Mesenchymal stem cell (in vitro differentiated cells and primary cell): Measurements from ENCODE around the gene CEP192.

Experiments used
- DNase-seq: peaks from one replicate; pipeline ENCODE4 v3.0.0-alpha.2; 2013
- H2AFZ ChIP-seq: one replicate; pipeline ENCODE4 v1.6.1; 2013; ENCODE audit warnings: low read depth, mild to moderate bottlenecking, control low read depth, inconsistent platforms, low read length, moderate library complexity
- H2AK5ac ChIP-seq: 2 replicates; pipeline ENCODE4 v1.6.1; 2013; ENCODE audit warnings: low read length, moderate library complexity, mild to moderate bottlenecking, inconsistent platforms; ENCODE audit not compliant: severe bottlenecking
- H2BK120ac ChIP-seq: one replicate; pipeline ENCODE4 v1.6.1; 2013; ENCODE audit warnings: low read depth, mild to moderate bottlenecking, inconsistent platforms, low read length, moderate library complexity
- H2BK12ac ChIP-seq, 2 experiments: one replicate each; pipeline ENCODE4 v1.6.1; 2013; ENCODE audit warnings: inconsistent platforms in 2 of 2, low read length in 2 of 2, mild to moderate bottlenecking in 2 of 2, moderate library complexity in 2 of 2, control low read depth in 1 of 2
- H2BK15ac ChIP-seq: one replicate; pipeline ENCODE4 v1.6.1; 2013; ENCODE audit warnings: mild to moderate bottlenecking, low read depth, inconsistent platforms; ENCODE audit not compliant: poor library complexity, severe bottlenecking
- H2BK5ac ChIP-seq: 2 replicates; pipeline ENCODE4 v1.6.1; 2013; ENCODE audit warnings: low read depth, mild to moderate bottlenecking, low read length, control low read depth, inconsistent platforms; ENCODE audit not compliant: poor library complexity, severe bottlenecking
- H3K14ac ChIP-seq, 2 experiments: one replicate each; pipeline ENCODE4 v1.6.1; 2013; ENCODE audit warnings: inconsistent platforms in 2 of 2, low read length in 2 of 2, control low read depth in 1 of 2, mild to moderate bottlenecking in 1 of 2, moderate library complexity in 1 of 2
- H3K18ac ChIP-seq, 2 experiments: one replicate each; pipeline ENCODE4 v1.6.1; 2013; ENCODE audit warnings: inconsistent platforms in 2 of 2, low read length in 2 of 2, control low read depth in 1 of 2, low read depth in 1 of 2, mild to moderate bottlenecking in 1 of 2
- H3K23ac ChIP-seq, 2 experiments: one replicate each; pipeline ENCODE4 v1.6.1; 2013; ENCODE audit warnings: inconsistent platforms in 2 of 2, low read length in 2 of 2, mild to moderate bottlenecking in 2 of 2, moderate library complexity in 2 of 2, control low read depth in 1 of 2
- H3K27ac ChIP-seq: 2 replicates; pipeline ENCODE4 v1.5.1; 2013; ENCODE audit warnings: mild to moderate bottlenecking, moderate library complexity, low read length, control low read depth, inconsistent platforms; ENCODE audit not compliant: poor library complexity, severe bottlenecking
- H3K27me3 ChIP-seq, 2 experiments: 2 replicates each; pipeline versions ENCODE4 v1.6.1 to v1.7.0; 2013; ENCODE audit warnings: low read length in 2 of 2, mild to moderate bottlenecking in 2 of 2, moderate library complexity in 2 of 2, control low read depth in 1 of 2, inconsistent platforms in 1 of 2; ENCODE audit not compliant: control insufficient read depth in 1 of 2, insufficient read depth in 1 of 2
- H3K36me3 ChIP-seq, 2 experiments: 2 replicates each; pipeline versions ENCODE4 v1.6.1 to v1.7.0; 2013; ENCODE audit warnings: low read length in 2 of 2, control low read depth in 1 of 2, inconsistent platforms in 1 of 2, low read depth in 1 of 2, mild to moderate bottlenecking in 1 of 2; ENCODE audit not compliant: insufficient read depth in 2 of 2, control insufficient read depth in 1 of 2
- H3K4ac ChIP-seq, 2 experiments: one replicate each; pipeline ENCODE4 v1.6.1; 2013; ENCODE audit warnings: inconsistent platforms in 2 of 2, low read length in 2 of 2, mild to moderate bottlenecking in 2 of 2, moderate library complexity in 2 of 2, control low read depth in 1 of 2, low read depth in 1 of 2
- H3K4me1 ChIP-seq: 2 replicates; pipeline ENCODE4 v1.6.1; 2013; ENCODE audit warnings: low read depth, low read length, control low read depth; ENCODE audit not compliant: control insufficient read depth, insufficient read depth
- H3K4me2 ChIP-seq: 2 replicates; pipeline ENCODE4 v1.6.1; 2013; ENCODE audit warnings: low read length, mild to moderate bottlenecking, inconsistent platforms; ENCODE audit not compliant: poor library complexity, severe bottlenecking
- H3K4me3 ChIP-seq, 2 experiments: 2 replicates each; pipeline versions ENCODE4 v1.5.1 to v1.7.0; 2013; ENCODE audit warnings: low read length in 2 of 2, mild to moderate bottlenecking in 2 of 2, control low read depth in 1 of 2, low read depth in 1 of 2; ENCODE audit not compliant: insufficient read depth in 1 of 2
- H3K79me1 ChIP-seq: replicated peaks from 2 replicates; pipeline ENCODE4 v1.6.1; 2013; ENCODE audit warnings: mild to moderate bottlenecking, control low read depth, low read length, inconsistent platforms; ENCODE audit not compliant: poor library complexity, severe bottlenecking
- H3K9ac ChIP-seq: 2 replicates; pipeline ENCODE4 v1.7.0; 2013; ENCODE audit warnings: mild to moderate bottlenecking, low read length, moderate library complexity
- H3K9me3 ChIP-seq: 2 replicates; pipeline ENCODE4 v1.7.0; 2013; ENCODE audit warnings: mild to moderate bottlenecking, low read length; ENCODE audit not compliant: control insufficient read depth
- H4K8ac ChIP-seq: one replicate; pipeline ENCODE4 v1.6.1; 2013; ENCODE audit warnings: inconsistent platforms, mild to moderate bottlenecking, low read length, moderate library complexity
- H4K91ac ChIP-seq: one replicate; pipeline ENCODE4 v1.6.1; 2013; ENCODE audit warnings: mild to moderate bottlenecking, low read length, inconsistent platforms
- WGBS: methylation state at CpG from one replicate; pipeline ENCODE4 v1.1.7; 2013; ENCODE audit warnings: mixed read lengths; 5-methylcytosine and 5-hydroxymethylcytosine counted together

Gene CEP192

DNA sequence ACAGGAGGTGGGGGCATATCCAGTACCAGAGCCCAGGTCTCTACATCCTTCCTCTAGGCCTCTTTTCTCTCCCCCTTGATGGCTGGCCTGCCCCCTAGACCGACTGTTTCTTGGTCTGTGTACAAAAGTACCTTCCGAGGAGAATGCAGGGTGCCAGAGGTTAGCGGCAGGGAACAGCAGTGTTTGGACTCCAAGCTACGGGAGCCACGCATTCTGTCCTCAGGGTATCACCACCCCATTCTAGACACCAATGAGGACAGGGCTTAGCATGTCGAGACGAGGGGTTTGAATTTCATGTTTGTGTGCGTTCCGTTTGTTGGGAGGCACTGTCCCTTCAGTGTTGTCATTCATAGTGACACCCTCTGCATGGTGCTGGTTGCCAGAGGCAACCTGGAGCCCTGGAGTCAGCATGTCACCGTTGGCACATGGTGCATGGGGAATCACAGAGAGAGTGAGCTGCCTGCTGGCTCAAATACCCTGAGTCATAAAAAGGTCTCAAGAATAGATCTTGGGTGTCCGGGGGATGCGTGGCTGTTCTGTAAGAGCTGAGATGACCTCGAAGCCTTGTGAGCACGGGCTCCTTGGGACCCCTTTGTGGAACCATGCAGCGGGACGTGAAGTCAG is 170.2 kb downstream of the CEP192 start:
- Histone ChIP-seq H2BK120ac (no peak overlapping the region), H4K91ac (no peak overlapping the region)

DNA sequence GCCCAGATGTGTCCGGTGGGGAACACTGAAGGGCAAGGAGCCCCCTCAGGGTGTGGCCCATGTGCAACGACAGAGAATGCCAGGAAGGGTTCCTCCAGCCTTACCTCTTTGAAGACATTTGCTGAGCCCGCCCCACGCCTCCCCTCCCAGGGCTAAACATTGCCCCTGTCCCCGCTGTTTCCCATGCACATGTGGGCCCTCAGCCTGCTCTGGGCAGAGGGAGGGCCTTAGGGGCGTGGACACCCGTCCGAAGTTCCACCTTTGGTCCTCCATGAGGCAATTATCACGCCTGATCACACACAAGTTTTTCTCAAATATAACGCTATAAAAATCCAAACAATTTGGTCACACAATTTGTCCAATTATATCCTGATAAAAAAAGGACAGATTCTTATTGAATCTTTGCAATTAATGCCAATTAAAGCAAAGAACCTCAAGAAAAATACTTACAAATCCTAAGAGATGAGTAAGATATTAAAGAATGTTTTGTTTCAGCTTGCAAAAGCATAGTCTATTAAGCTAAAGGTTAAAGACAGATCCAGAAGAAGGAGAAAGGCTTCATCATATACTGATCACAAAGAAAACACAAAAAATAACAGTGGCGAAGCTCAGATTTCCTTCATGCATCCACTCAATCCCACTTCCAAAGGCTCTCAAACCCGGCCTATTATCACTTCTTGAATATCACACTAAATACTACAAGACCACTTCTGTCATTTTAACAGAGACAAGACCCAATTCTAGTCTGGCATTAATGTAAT is 172.2 kb downstream of the CEP192 start:
- Histone ChIP-seq H3K4ac (no peak overlapping the region), H3K27me3 (peaks cover 0 to 5% of the 10 kb centered on the region in 2 experiments), H4K8ac (no peak overlapping the region), H3K36me3 (no peaks in the 10 kb centered on the region), H3K4me3 (no peak overlapping the region), H2AFZ (no peak overlapping the region), H3K18ac (no peak overlapping the region), H3K4me2 (no peak overlapping the region), H3K9ac (no peak overlapping the region), H3K27ac (no peak overlapping the region), H3K79me1 (no peaks in the 10 kb centered on the region), H3K9me3 (no peaks in the 10 kb centered on the region), H3K4me1 (peaks cover 2% of the 10 kb centered on the region), H4K91ac (no peak overlapping the region), H2BK15ac (no peak overlapping the region), H2BK12ac (no peak overlapping the region), H2BK120ac (no peak overlapping the region), H2BK5ac (no peak overlapping the region), H2AK5ac (no peak overlapping the region), H3K23ac (no peak overlapping the region), H3K14ac (no peak overlapping the region)
- DNase-seq = no peak
- 86% methylated on average over 12 of the region's 12 CpGs for WGBS

More for the DNA sequence above, 170.2 kb downstream of the CEP192 start:
- no peak overlapping the region for H3K4me2 ChIP-seq
- peaks cover 2% of the 10 kb centered on the region for H3K4me1 ChIP-seq
- no peak overlapping the region for H2AFZ ChIP-seq
- peaks cover 15% of the 10 kb centered on the region for H3K9me3 ChIP-seq
- no peaks in the 10 kb centered on the region for H3K36me3 ChIP-seq
- DNase-seq = no peak
- no peak overlapping the region for H3K23ac ChIP-seq
- no peak overlapping the region for H2BK5ac ChIP-seq
- H3K14ac ChIP-seq = no peak overlapping the region
- H4K8ac ChIP-seq = no peak overlapping the region
- no peak overlapping the region for H2AK5ac ChIP-seq
- H3K27me3 ChIP-seq = peaks cover 0 to 2% of the 10 kb centered on the region in 2 experiments
- no peak overlapping the region for H3K4me3 ChIP-seq
- H3K79me1 ChIP-seq = no peaks in the 10 kb centered on the region
- no peak overlapping the region for H2BK15ac ChIP-seq
- H3K18ac ChIP-seq = no peak overlapping the region
- H3K9ac ChIP-seq = no peak overlapping the region
- no peak overlapping the region for H2BK12ac ChIP-seq
- WGBS = 91% methylated on average over 16 of the region's 16 CpGs
- no peak overlapping the region for H3K4ac ChIP-seq
- H3K27ac ChIP-seq = no peak overlapping the region

DNA sequence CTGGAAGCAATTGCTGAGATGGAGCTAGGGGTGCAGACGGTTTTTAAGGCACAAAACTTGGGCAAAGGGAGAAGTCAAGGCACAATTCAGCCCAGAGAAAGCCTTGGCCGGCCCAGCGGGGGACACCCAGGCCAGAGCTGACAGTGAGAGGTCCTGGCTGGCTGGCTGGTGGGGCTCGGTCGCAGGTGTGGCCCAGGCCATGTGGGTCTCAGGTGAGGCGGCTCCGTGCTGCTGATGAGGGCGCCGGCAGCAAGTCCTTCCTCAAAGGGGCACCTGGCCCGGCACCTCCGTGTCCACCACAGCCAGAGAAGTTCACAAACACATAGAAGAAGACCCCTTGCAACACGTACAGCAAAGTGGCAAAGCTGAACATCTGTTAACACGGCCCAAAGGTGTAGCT is 173.2 kb downstream of the CEP192 start:
- H3K9ac ChIP-seq = no peak overlapping the region
- WGBS = 89% methylated on average over 9 of the region's 13 CpGs
- H3K4me3 ChIP-seq = peak overlapping the region in 1 of 2 experiments; percentile 15
- no peak overlapping the region for H3K27ac ChIP-seq
- H3K4me2 ChIP-seq = no peak overlapping the region
- H3K23ac ChIP-seq = no peak overlapping the region
- H3K4me1 ChIP-seq = peaks cover 2% of the 10 kb centered on the region
- no peak overlapping the region for H2AFZ ChIP-seq
- no peak overlapping the region for H4K8ac ChIP-seq
- H3K9me3 ChIP-seq = no peaks in the 10 kb centered on the region
- H3K4ac ChIP-seq = no peak overlapping the region
- no peak overlapping the region for H3K18ac ChIP-seq
- H2BK15ac ChIP-seq = no peak overlapping the region
- no peak overlapping the region for H3K14ac ChIP-seq
- H2BK120ac ChIP-seq = no peak overlapping the region
- no peaks in the 10 kb centered on the region for H3K36me3 ChIP-seq
- no peak overlapping the region for H2BK12ac ChIP-seq
- H3K79me1 ChIP-seq = no peaks in the 10 kb centered on the region
- no peak for DNase-seq
- no peak overlapping the region for H2AK5ac ChIP-seq
- H2BK5ac ChIP-seq = no peak overlapping the region
- no peak overlapping the region for H4K91ac ChIP-seq
- peaks cover 0 to 5% of the 10 kb centered on the region in 2 experiments for H3K27me3 ChIP-seq

DNA sequence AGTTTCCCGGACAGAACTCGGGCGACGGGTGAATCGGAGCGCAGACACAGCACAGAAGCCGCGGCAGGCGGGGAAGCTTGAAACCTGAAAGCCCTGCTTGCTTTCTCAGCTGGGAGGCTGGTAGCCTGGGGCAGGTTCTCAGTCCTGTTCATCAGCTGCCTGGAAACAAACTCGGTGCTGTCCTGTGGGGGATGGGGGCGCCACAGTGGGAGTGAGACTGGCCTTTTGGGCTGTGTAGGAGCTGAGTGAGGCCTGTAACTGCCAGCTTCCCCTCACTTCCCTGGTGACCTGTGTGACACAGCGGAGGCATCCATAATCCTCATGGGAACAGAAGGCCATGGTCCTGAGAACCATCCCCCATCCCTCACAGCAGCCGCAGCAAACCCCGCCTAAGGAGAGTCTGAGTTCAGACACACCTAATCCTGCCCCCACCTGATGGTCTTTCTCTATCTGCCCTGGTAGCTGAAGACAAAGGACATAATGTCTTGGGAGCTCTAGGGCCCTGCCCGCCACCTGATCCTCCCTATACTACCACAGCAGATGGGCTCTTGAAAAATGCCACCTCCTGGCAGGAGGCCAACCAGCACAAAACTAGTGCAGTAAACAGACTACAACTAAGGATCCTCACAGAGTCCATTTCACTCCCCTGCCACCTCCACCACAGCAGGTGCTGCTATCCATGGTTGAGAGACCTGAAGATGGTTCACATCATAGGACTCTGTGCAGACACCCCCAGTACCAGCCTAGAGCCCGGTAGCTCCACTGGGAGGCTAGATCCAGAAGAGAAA is 174.7 kb downstream of the CEP192 start:
- Histone ChIP-seq H3K79me1 (no peaks in the 10 kb centered on the region), H4K8ac (no peak overlapping the region), H2BK15ac (no peak overlapping the region), H3K27ac (no peak overlapping the region), H3K4me3 (no peak overlapping the region), H3K4me1 (peaks cover 2% of the 10 kb centered on the region), H2BK12ac (no peak overlapping the region), H3K18ac (no peak overlapping the region), H3K14ac (no peak overlapping the region), H3K4ac (no peak overlapping the region), H3K9ac (no peak overlapping the region), H2BK5ac (no peak overlapping the region), H3K27me3 (peaks cover 0 to 5% of the 10 kb centered on the region in 2 experiments), H2AFZ (no peak overlapping the region), H4K91ac (no peak overlapping the region), H2AK5ac (no peak overlapping the region), H3K36me3 (no peaks in the 10 kb centered on the region), H3K23ac (no peak overlapping the region), H2BK120ac (no peak overlapping the region), H3K9me3 (no peaks in the 10 kb centered on the region), H3K4me2 (no peak overlapping the region)
- no peak for DNase-seq
- 90% methylated on average over 16 of the region's 16 CpGs for WGBS
